A549 (cell line): ENCODE measurements around the gene ADAP1. TPM values are rescaled to one million over a fixed set of nuclear protein-coding genes. Genes with fewer than 3 reads are reported as not detected.

Experiments
- ATAC-seq, 2 experiments: fragments of 200-7000 bp in 1 of 2; fragments of >200 bp in 1 of 2; cut with Nextera tagmentation in 1 of 2; cut with Tn5 transposase in 1 of 2; 3 replicates each; pipeline versions ENCODE4 v1.8.0 to v1.9.1; 2018 to 2020; ENCODE audit warnings: mild to moderate bottlenecking in 1 of 2, moderate library complexity in 1 of 2
- CTCF ChIA-PET: fragments of 300-600 bp; sonication (Branson Sonifier 250); formaldehyde crosslinking; extraction: SDS; loops from one replicate; lab custom pipeline; 2021; ENCODE audit warnings: antibody characterized with exemption, inconsistent platforms; lab: Yijun Ruan, JAX
- POLR2A ChIA-PET: fragments of 350-600 bp; formaldehyde crosslinking; extraction: SDS; loops from one replicate; lab custom pipeline; 2021; ENCODE audit warnings: antibody characterized with exemption, inconsistent platforms; lab: Yijun Ruan, JAX
- DNase-seq, 2 experiments: peaks; one replicate each; pipeline versions ENCODE4 v3.0.0 to v3.0.0-alpha.2; 2011 to 2016; ENCODE audit warnings: low read depth in 1 of 2, low spot score in 1 of 2
- FAIRE-seq: peaks from 2 replicates; lab custom pipeline; 2011; peaks lifted over from hg19 to GRCh38; lab: Jason Lieb, UNC
- H3K27ac ChIP-seq, 2 experiments: fragments of >200 bp; sonication (Bioruptor Twin); formaldehyde crosslinking; 3 replicates each; pipeline ENCODE4 v1.5.1; 2016 to 2017
- H3K4me1 ChIP-seq: fragments of >200 bp; sonication (Bioruptor Twin); formaldehyde crosslinking; 3 replicates; pipeline ENCODE4 v1.6.1; 2016
- H3K4me2 ChIP-seq: fragments of >200 bp; sonication (Bioruptor Twin); formaldehyde crosslinking; 3 replicates; pipeline ENCODE4 v1.6.1; 2016
- H3K4me3 ChIP-seq: fragments of >200 bp; sonication (Bioruptor Twin); formaldehyde crosslinking; 3 replicates; pipeline ENCODE4 v1.5.1; 2016
- H3K9me3 ChIP-seq: fragments of >200 bp; sonication (Bioruptor Twin); formaldehyde crosslinking; 3 replicates; pipeline ENCODE4 v1.6.1; 2016
- CBX8 ChIP-seq: fragments of 200-600 bp; sonication (generic); IDR thresholded peaks from 2 replicates; pipeline ENCODE4 v1.6.1; 2016
- CHD2 ChIP-seq: fragments of 150-350 bp; IDR thresholded peaks from 2 replicates; pipeline ENCODE4 v1.6.1; 2014; ENCODE audit warnings: low read length; ENCODE audit not compliant: partially characterized antibody
- E2F6 ChIP-seq: IDR thresholded peaks from 2 replicates; pipeline ENCODE4 v1.6.1; 2012; ENCODE audit warnings: low read depth, borderline replicate concordance
- EHF ChIP-seq: fragments of 250-450 bp; sonication (Bioruptor Pico); IDR thresholded peaks from 2 replicates; pipeline ENCODE4 v1.5.0; 2020; ENCODE audit warnings: mild to moderate bottlenecking
- FOSB ChIP-seq: fragments of 250-450 bp; sonication (Bioruptor Pico); IDR thresholded peaks from 2 replicates; pipeline ENCODE4 v1.5.0; 2020; ENCODE audit warnings: mild to moderate bottlenecking, moderate library complexity
- HOXA7 ChIP-seq: fragments of 250-450 bp; sonication (Bioruptor Pico); IDR thresholded peaks from 2 replicates; pipeline ENCODE4 v1.5.0; 2020; ENCODE audit warnings: mild to moderate bottlenecking, moderate library complexity
- HOXB13 ChIP-seq: fragments of 250-450 bp; sonication (Bioruptor Pico); IDR thresholded peaks from 2 replicates; pipeline ENCODE4 v1.5.0; 2020; ENCODE audit warnings: low read depth, mild to moderate bottlenecking, moderate library complexity
- JUNB ChIP-seq: fragments of >200 bp; sonication (Bioruptor Twin); formaldehyde crosslinking; IDR thresholded peaks from 2 replicates; pipeline ENCODE4 v1.6.1; 2016
- KDM1A ChIP-seq: fragments of 200-600 bp; sonication (generic); IDR thresholded peaks from 2 replicates; pipeline ENCODE4 v1.6.1; 2016; ENCODE audit warnings: low read depth, mild to moderate bottlenecking
- KDM5A ChIP-seq: fragments of 200-600 bp; sonication (generic); IDR thresholded peaks from 2 replicates; pipeline ENCODE4 v1.6.1; 2016; ENCODE audit warnings: antibody characterized with exemption, mild to moderate bottlenecking
- MAX ChIP-seq: IDR thresholded peaks from 2 replicates; pipeline ENCODE4 v1.6.1; 2012
- POLR2A ChIP-seq: IDR thresholded peaks from 2 replicates; pipeline ENCODE4 v1.6.1; 2012; ENCODE audit warnings: mild to moderate bottlenecking, low read length
- POLR2AphosphoS2 ChIP-seq: conservative IDR thresholded peaks from 2 replicates; pipeline ENCODE4 v1.6.1; 2012; ENCODE audit warnings: low read length, improper control_type of control experiment, inconsistent platforms
- RARB ChIP-seq: fragments of 250-450 bp; sonication (Bioruptor Pico); IDR thresholded peaks from 2 replicates; pipeline ENCODE4 v1.8.0; 2021; ENCODE audit warnings: mild to moderate bottlenecking, moderate library complexity
- RFX5 ChIP-seq: fragments of 450-650 bp; IDR thresholded peaks from 2 replicates; pipeline ENCODE4 v1.7.1; 2014; ENCODE audit warnings: antibody characterized with exemption, mild to moderate bottlenecking, moderate library complexity
- TP53 ChIP-seq: fragments of 250-450 bp; sonication (Bioruptor Pico); IDR thresholded peaks from 2 replicates; pipeline ENCODE4 v1.5.0; 2021; ENCODE audit warnings: mild to moderate bottlenecking, moderate library complexity
- ZFP36 ChIP-seq: fragments of 450-650 bp; IDR thresholded peaks from 2 replicates; pipeline ENCODE4 v1.6.1; 2014; ENCODE audit warnings: borderline replicate concordance; ENCODE audit not compliant: partially characterized antibody
- ZNF302 ChIP-seq: fragments of 250-450 bp; sonication (Bioruptor Pico); IDR thresholded peaks from 2 replicates; pipeline ENCODE4 v1.9.0; 2021; ENCODE audit warnings: inconsistent platforms, mild to moderate bottlenecking, moderate library complexity
- ZSCAN20 ChIP-seq: fragments of 250-450 bp; sonication (Bioruptor Pico); IDR thresholded peaks from 2 replicates; pipeline ENCODE4 v1.8.0; 2022; ENCODE audit warnings: mild to moderate bottlenecking, moderate library complexity
- WGBS: methylation state at CpG from one replicate; pipeline ENCODE4 v1.1.6; 2017; ENCODE audit errors: missing lambda C conversion rate; 5-methylcytosine and 5-hydroxymethylcytosine counted together
- polyA plus RNA-seq, 4 experiments: library from polyadenylated mRNA; depleted of rRNA in 3 of 4; stranded (reverse); fragments of >200 nt; fragmentation: RNase III in 1 of 4; extraction: RNeasy Plus Mini Kit Qiagen cat#74134 plus additional on column Dnase treatment in 1 of 4; gene quantifications; 2 replicates in 3 of 4; 3 replicates in 1 of 4; pipeline ENCODE4 v1.2.3, GENCODE V29; 2011 to 2017
- TF ChIP-seq, protein P1 (sequence below): fragments of 150-350 bp; IDR thresholded peaks from 2 replicates; pipeline ENCODE4 v1.6.1; 2014; ENCODE audit warnings: low read depth, mild to moderate bottlenecking, low read length
- TF ChIP-seq, protein P2 (sequence below): fragments of >200 bp; sonication (Bioruptor Twin); formaldehyde crosslinking; IDR thresholded peaks from 2 replicates; pipeline ENCODE4 v1.6.1; 2016
- TF ChIP-seq, protein P3 (sequence below): fragments of >200 bp; sonication (Bioruptor Twin); formaldehyde crosslinking; IDR thresholded peaks from 3 replicates; pipeline ENCODE4 v1.6.1; 2016
- TF ChIP-seq, protein P4 (sequence below): fragments of 450-650 bp; IDR thresholded peaks from 2 replicates; pipeline ENCODE4 v1.6.1; 2014; ENCODE audit warnings: antibody characterized with exemption

ADAP1 gene
- polyA plus RNA-seq, 2 of the 4 experiments (the other 2 are of a cell fraction): 1.7 to 2.5 TPM

DNA sequence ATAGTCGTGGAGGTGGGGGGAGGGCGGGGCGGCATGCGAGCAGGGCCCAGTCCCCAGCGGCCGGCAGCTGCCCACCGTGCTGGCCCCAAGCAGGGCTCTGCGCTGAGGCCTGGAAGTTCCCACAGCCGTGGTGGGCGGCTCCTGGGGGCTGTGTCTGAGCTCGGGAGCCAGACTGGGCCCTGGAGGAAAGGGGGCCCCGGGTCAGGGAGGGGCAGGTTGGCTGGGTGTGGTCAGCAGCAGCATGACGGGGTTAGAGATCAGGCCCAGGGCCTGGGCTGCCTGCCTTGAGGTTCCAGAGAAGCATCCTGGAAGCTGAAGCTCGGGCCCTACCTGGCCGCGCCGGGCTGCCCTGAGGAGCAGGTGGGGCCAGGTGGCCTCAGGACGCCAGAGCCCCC lies 56.0 kb downstream of the ADAP1 start:
- TF ChIP-seq ZSCAN20 (CRISPR knock-in tag): no peak
- TF ChIP-seq, protein P1, sequence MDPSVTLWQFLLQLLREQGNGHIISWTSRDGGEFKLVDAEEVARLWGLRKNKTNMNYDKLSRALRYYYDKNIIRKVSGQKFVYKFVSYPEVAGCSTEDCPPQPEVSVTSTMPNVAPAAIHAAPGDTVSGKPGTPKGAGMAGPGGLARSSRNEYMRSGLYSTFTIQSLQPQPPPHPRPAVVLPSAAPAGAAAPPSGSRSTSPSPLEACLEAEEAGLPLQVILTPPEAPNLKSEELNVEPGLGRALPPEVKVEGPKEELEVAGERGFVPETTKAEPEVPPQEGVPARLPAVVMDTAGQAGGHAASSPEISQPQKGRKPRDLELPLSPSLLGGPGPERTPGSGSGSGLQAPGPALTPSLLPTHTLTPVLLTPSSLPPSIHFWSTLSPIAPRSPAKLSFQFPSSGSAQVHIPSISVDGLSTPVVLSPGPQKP: no peak
- TF ChIP-seq HOXB13: no peak
- no peak for TF ChIP-seq ZFP36
- TF ChIP-seq, protein P2, sequence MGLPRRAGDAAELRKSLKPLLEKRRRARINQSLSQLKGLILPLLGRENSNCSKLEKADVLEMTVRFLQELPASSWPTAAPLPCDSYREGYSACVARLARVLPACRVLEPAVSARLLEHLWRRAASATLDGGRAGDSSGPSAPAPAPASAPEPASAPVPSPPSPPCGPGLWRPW: no peak
- TF ChIP-seq, protein P3, sequence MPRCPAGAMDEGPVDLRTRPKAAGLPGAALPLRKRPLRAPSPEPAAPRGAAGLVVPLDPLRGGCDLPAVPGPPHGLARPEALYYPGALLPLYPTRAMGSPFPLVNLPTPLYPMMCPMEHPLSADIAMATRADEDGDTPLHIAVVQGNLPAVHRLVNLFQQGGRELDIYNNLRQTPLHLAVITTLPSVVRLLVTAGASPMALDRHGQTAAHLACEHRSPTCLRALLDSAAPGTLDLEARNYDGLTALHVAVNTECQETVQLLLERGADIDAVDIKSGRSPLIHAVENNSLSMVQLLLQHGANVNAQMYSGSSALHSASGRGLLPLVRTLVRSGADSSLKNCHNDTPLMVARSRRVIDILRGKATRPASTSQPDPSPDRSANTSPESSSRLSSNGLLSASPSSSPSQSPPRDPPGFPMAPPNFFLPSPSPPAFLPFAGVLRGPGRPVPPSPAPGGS: no peak
- no peak for TF ChIP-seq CBX8
- no peak for TF ChIP-seq POLR2AphosphoS2
- no peak for TF ChIP-seq CHD2
- no peak for TF ChIP-seq TP53 (CRISPR knock-in tag)
- TF ChIP-seq EHF (CRISPR knock-in tag): no peak
- TF ChIP-seq, protein P4, sequence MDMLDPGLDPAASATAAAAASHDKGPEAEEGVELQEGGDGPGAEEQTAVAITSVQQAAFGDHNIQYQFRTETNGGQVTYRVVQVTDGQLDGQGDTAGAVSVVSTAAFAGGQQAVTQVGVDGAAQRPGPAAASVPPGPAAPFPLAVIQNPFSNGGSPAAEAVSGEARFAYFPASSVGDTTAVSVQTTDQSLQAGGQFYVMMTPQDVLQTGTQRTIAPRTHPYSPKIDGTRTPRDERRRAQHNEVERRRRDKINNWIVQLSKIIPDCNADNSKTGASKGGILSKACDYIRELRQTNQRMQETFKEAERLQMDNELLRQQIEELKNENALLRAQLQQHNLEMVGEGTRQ: no peak
- TF ChIP-seq KDM5A: no peak
- no peak for TF ChIP-seq JUNB
- TF ChIP-seq KDM1A: no peak
- TF ChIP-seq RARB (CRISPR knock-in tag): no peak
- TF ChIP-seq RFX5: no peak
- no peak for TF ChIP-seq E2F6
- ChIA-PET POLR2A (interaction anchor here (0.6 kb wide), 1 partner anchor 32 kb away, joined by 3 read pairs; no protein-coding TSS in a partner anchor), CTCF (interaction anchor here (0.6 to 2.5 kb wide), 5 partner anchors 10 to 188 kb away, joined by 3 to 6 read pairs (median 3); no protein-coding TSS in a partner anchor)
- DNase-seq (no peak), ATAC-seq (no peak), FAIRE-seq (no peak)
- H3K4me2 ChIP-seq: no peak overlapping the region
- no peak overlapping the region for H3K27ac ChIP-seq
- 82% methylated on average over 11 of the region's 18 CpGs for WGBS
- peaks cover 13% of the 10 kb centered on the region for H3K4me1 ChIP-seq
- no peaks in the 10 kb centered on the region for H3K9me3 ChIP-seq
- H3K4me3 ChIP-seq: no peak overlapping the region

DNA sequence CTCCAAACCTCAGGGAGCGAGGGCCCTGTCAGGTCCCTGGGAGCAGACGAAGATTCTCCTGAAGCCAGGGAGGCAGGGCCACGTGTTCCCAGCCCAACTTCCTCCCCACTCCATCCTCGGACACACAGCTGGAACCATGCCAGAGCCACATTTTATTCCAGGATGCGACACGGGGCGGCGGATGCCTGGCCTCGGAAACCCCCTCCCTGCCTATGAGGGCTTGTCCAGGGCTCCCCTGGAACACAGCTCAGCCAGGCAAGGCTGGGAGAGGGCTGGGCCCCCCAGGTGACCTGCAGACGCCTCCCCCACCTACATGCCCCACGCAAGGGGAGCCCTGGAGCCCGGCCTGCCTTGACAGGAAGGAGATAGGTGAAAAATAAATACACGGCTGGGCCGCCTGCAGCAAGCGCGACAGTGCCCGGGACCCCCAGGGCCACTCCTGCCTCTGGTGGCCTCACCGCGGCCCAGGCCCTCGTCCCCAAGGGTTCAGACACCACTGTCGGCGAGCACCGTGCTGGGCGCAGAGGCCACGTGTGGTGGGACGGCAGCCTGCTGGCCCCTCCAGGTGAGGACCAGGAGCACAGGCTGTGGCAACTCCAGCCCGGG lies 56.6 kb downstream of the ADAP1 start:
- DNase-seq (peak in 1 of 2 experiments; percentile 39), FAIRE-seq (no peak), ATAC-seq (no peak)
- ChIA-PET CTCF (interaction anchor here (0.6 to 2.5 kb wide), 5 partner anchors 11 to 188 kb away, joined by 3 to 6 read pairs (median 4); no protein-coding TSS in a partner anchor), POLR2A (interaction anchor here (0.5 to 0.6 kb wide), 2 partner anchors 21 to 33 kb away, joined by 3 read pairs; partner anchors contain the start of gene GET4)
- Histone ChIP-seq H3K4me2 (no peak overlapping the region), H3K9me3 (no peaks in the 10 kb centered on the region), H3K4me3 (no peak overlapping the region), H3K4me1 (peaks cover 13% of the 10 kb centered on the region), H3K27ac (no peak overlapping the region)
- 80% methylated on average over 21 of the region's 27 CpGs for WGBS
- TF ChIP-seq ZNF302 (no peak), FOSB (CRISPR knock-in tag) (no peak), HOXA7 (CRISPR knock-in tag) (no peak), POLR2A (no peak), MAX (0 out of 2 replicates have a peak, but pooled peaks have one; percentile 14)
